Aorta (tissue), 5 donors: ENCODE measurements around the gene ATP5PD. TPM values are rescaled to one million over a fixed set of nuclear protein-coding genes. Genes with fewer than 3 reads are reported as not detected.

Experiments used
- ATAC-seq: fragments of 200-7000 bp; cut with Tn5 transposase; one replicate; pipeline ENCODE4 v1.9.1; 2022; ENCODE audit warnings: moderate library complexity; ENCODE audit not compliant: low FRiP score
- DNase-seq, 2 donors: peaks; one replicate each; pipeline ENCODE4 v3.0.0-alpha.2; 2020
- H3K27ac ChIP-seq, 2 donors: one replicate each; pipeline ENCODE4 v1.5.1; 2013; ENCODE audit warnings: low read length in 2 of 2, mild to moderate bottlenecking in 2 of 2, moderate library complexity in 2 of 2, control low read depth in 1 of 2, inconsistent platforms in 1 of 2, low read depth in 1 of 2
- H3K27me3 ChIP-seq, 2 donors: one replicate each; pipeline ENCODE4 v1.6.1; 2013; ENCODE audit warnings: control low read depth in 1 of 2, low read length in 1 of 2, mild to moderate bottlenecking in 1 of 2, moderate library complexity in 1 of 2; ENCODE audit not compliant: insufficient read depth in 2 of 2, control insufficient read depth in 1 of 2
- H3K36me3 ChIP-seq, 2 donors: one replicate each; pipeline ENCODE4 v1.6.1; 2013; ENCODE audit warnings: control low read depth in 1 of 2, low read length in 1 of 2, mild to moderate bottlenecking in 1 of 2; ENCODE audit not compliant: insufficient read depth in 2 of 2, control insufficient read depth in 1 of 2
- H3K4me1 ChIP-seq, 2 donors: one replicate each; pipeline ENCODE4 v1.6.1; 2013; ENCODE audit warnings: low read length in 2 of 2, control low read depth in 1 of 2, mild to moderate bottlenecking in 1 of 2, moderate library complexity in 1 of 2; ENCODE audit not compliant: insufficient read depth in 2 of 2, control insufficient read depth in 1 of 2
- H3K4me3 ChIP-seq, 2 donors: one replicate each; pipeline ENCODE4 v1.5.1; 2013; ENCODE audit warnings: low read length in 2 of 2, control low read depth in 1 of 2, mild to moderate bottlenecking in 1 of 2
- H3K9me3 ChIP-seq: one replicate; pipeline ENCODE4 v1.6.1; 2013; ENCODE audit warnings: mild to moderate bottlenecking, low read length; ENCODE audit not compliant: control insufficient read depth
- WGBS, 2 donors: extraction: QIAGEN DNeasy Blood & Tissue Kit; methylation state at CpG; one replicate each; pipeline ENCODE4 v1.1.7; 2013; 5-methylcytosine and 5-hydroxymethylcytosine counted together
- intact Hi-C, 2 donors: fragments of 100-400 bp; cut with DNase I; formaldehyde crosslinking; loops; one replicate each; pipeline versions ENCODE4 v1.14.2 to v1.15.0; 2022
- polyA plus RNA-seq, 2 donors: library from polyadenylated mRNA; stranded (reverse); fragments of 200-250 nt; gene quantifications; one replicate each; pipeline ENCODE4 v1.2.3, GENCODE V29; 2013
- total RNA-seq, 2 donors: library from RNA; stranded (reverse); fragmentation: NEBNext Ultra II Directional; extraction: Animal tissue kit (Norgen Biotek cat#: 25700); gene quantifications; one replicate each; pipeline ENCODE4 v1.2.1, GENCODE V29; 2021
- donor health status: healthy with polysubstance abuse.
- donor health status: Bipolar disorder and iron deficiency.
- donor health status: DM: no; HTN: no; CAD: no.
- donor health status: DM: no; HTN: no; CAD: no.
- donor health status: DM: yes; HTN: yes; CAD: no.

Gene ATP5PD
- total and polyA plus RNA-seq, 4 donors, result 136 to 520 (median 249) TPM

DNA sequence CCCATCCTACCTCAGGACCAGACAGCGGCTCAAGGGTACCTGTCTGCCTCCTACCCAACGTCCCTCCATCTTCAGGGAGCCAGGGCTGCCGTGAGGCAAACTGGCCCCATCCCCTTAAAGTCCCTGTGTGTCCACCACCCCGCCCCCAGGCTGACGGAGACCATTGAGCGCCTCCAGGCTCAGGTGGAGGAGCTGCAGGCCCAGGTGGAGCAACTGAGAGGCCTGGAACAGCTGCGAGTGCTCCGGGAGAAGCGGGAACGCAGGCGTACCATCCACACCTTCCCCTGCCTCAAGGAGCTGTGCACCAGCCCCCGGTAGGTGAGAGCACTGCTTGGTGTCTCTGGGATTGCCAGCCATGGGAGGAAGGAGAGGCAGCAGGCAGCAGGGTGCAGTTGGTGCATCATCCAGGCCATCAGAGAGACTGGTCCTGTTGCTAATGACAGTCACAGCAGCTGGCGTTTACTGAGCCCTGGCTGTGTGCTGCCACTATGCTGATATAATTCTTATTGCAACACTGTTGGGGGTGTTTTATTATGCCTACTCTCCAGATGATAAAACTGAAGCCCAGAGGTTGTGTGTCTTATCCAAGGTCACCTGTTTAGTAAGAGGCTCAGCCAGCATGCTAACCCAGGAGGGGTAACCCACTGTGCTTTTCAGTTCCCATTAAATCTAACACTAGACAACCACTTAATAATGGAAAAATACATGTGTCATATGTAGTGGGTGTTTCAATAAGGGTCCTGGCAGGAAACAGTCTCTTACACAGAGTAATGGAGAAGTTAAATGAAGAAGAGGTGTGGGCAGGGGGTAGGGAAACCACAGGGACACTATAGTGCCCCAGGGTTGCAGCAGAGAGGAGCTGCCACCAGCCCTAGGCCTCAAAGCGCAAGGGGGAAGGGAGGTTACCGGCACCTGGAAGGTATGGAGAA, 44.6 kb downstream of the ATP5PD start:
- H3K9me3 ChIP-seq, result no peaks in the 10 kb centered on the region
- no peaks in the 10 kb centered on the region for H3K4me1 ChIP-seq
- H3K4me3 ChIP-seq, result no peak overlapping the region
- DNase-seq (no peak), ATAC-seq (no peak)
- intact Hi-C loops, result no loop called here
- H3K36me3 ChIP-seq, result peaks cover 0 to 4% of the 10 kb centered on the region in 2 donors
- no peaks in the 10 kb centered on the region for H3K27me3 ChIP-seq
- H3K27ac ChIP-seq, result no peak overlapping the region
- 92 to 93% methylated on average over 15 of the region's 15 CpGs for WGBS, 2 donors

DNA sequence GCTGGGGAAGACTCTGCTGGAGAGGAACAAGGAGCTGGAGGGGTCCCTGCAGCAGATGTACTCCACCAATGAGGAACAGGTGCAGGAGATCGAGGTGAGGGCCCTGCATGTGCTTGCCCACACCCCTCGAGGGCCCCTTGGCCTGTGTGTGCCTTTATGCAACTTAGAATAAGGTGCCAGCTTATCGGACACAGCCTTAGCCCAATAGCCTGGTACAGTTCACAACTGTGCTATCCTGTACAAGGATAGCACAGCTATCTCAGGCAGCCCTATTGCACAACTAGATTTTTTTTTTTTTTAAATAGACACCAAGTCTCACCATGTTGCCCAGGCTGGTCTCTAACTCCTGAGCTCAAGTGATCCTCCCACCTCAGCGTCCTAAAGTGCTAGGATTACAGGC, 47.2 kb downstream of the ATP5PD start:
- 90 to 92% methylated on average over 4 of the region's 4 CpGs for WGBS, 2 donors
- intact Hi-C loops, result no loop called here
- no peak for ATAC-seq

DNA sequence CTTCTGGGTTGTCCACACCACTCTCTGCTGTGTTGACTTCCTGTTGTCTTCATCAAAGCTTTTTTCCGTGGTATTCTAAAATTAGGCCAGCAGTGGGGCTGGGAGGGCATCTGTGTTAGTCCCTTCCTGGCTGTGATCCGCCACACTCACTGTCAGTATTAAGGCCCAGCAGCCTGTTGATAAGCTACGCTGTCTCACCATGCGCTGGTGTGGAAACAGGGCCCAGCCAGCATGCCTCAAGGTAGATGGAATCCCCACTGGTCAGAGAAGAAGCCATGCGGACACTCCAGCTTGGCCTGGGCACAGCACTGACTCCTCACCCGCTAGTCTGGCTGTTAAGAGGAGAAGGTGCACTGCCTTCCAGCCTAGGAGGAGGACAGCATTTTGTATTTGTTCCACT, 48.0 kb downstream of the ATP5PD start:
- intact Hi-C loops, result no loop called here
- no peaks in the 10 kb centered on the region for H3K4me1 ChIP-seq

More for the DNA sequence above, 47.2 kb downstream of the ATP5PD start:
- Histone ChIP-seq H3K4me3 (no peak overlapping the region), H3K27ac (no peak overlapping the region), H3K27me3 (no peaks in the 10 kb centered on the region), H3K9me3 (no peaks in the 10 kb centered on the region), H3K4me1 (no peaks in the 10 kb centered on the region), H3K36me3 (peaks cover 0 to 4% of the 10 kb centered on the region in 2 donors)
- no peak for DNase-seq

DNA sequence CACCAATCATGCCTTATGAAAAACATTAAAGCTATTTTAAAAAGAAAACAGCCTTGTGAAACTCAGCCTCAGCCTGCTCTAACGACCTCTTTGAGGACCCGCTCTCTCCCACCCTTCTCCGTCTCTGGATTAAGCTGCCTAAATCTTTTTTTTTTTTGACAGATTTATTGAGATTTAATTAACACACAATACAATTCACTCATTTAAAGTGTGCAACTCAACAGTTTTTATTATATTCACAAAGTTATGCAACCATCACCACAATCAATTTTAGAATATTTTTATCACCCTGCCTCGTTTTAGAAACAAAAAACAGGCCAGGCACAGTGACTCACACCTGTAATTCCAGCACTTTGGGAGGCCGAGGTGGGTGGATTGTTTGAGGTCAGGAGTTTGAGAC, 50.9 kb downstream of the ATP5PD start:
- WGBS, 2 donors, result 82 to 87% methylated on average over 5 of the region's 5 CpGs
- Histone ChIP-seq H3K27me3 (no peaks in the 10 kb centered on the region), H3K36me3 (peaks cover 0 to 2% of the 10 kb centered on the region in 2 donors), H3K4me1 (no peaks in the 10 kb centered on the region), H3K9me3 (no peaks in the 10 kb centered on the region), H3K4me3 (no peak overlapping the region), H3K27ac (no peak overlapping the region)
- intact Hi-C loops, result no loop called here
- ATAC-seq (no peak), DNase-seq (no peak)

More for the DNA sequence above, 48.0 kb downstream of the ATP5PD start:
- H3K27ac ChIP-seq, result no peak overlapping the region
- ATAC-seq (no peak), DNase-seq (no peak)
- H3K36me3 ChIP-seq, result peaks cover 0 to 4% of the 10 kb centered on the region in 2 donors
- H3K4me3 ChIP-seq, result no peak overlapping the region
- 85 to 91% methylated on average over 6 of the region's 6 CpGs for WGBS, 2 donors
- H3K9me3 ChIP-seq, result no peaks in the 10 kb centered on the region
- no peaks in the 10 kb centered on the region for H3K27me3 ChIP-seq

DNA sequence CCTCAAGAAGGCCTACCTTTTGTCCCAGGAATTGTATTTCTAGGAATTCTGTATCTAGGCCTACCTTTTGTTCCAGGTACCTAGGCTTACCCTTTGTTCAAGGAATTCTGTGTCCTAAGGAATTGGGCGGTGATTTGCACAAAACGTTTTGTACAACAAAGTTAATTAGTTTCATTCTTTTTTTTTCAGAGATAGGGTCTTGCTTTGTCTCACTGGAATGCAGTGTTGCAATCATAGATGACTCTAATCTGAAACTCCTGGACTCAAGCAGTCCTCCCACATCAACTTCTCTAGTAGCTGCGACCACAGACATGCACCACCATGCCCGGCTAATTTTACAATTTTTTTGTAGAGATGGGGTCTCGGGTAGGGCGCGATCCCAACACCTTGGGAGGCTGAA, 52.3 kb downstream of the ATP5PD start:
- DNase-seq, result no peak
- no peaks in the 10 kb centered on the region for H3K27me3 ChIP-seq
- 90 to 93% methylated on average over 7 of the region's 7 CpGs for WGBS, 2 donors
- H3K36me3 ChIP-seq, result peaks cover 0 to under 1% of the 10 kb centered on the region in 2 donors
- no peak overlapping the region for H3K4me3 ChIP-seq
- no peaks in the 10 kb centered on the region for H3K4me1 ChIP-seq
- H3K27ac ChIP-seq, result no peak overlapping the region
- H3K9me3 ChIP-seq, result no peaks in the 10 kb centered on the region
- intact Hi-C loops, result no loop called here
- no peak for ATAC-seq

DNA sequence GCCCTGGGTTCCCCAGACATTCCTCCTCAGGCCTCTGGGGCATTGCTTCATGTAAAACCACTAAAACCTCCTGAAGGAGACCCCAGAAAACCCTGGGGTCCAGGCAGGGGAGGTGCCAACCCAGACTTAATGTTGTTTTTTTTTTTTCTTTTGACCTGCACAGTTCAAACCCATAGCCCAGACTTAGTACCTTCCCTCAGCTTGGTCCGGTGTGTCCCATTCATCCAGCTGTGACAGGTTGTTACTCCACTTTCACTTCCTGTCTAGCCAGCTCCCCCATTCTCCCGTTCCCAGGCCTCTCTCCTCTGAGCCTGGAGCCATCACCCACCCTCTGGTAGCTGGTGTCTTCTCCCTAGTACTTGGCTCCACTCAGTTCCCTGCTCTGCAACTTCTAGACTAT, 54.5 kb downstream of the ATP5PD start:
- intact Hi-C loops, result no loop called here
- Histone ChIP-seq H3K27me3 (no peaks in the 10 kb centered on the region), H3K4me1 (no peaks in the 10 kb centered on the region), H3K27ac (no peak overlapping the region), H3K9me3 (no peaks in the 10 kb centered on the region), H3K4me3 (no peak overlapping the region), H3K36me3 (no peaks in the 10 kb centered on the region)
- no peak for DNase-seq
- 80 to 85% methylated on average over 2 of the region's 2 CpGs for WGBS, 2 donors
- no peak for ATAC-seq

DNA sequence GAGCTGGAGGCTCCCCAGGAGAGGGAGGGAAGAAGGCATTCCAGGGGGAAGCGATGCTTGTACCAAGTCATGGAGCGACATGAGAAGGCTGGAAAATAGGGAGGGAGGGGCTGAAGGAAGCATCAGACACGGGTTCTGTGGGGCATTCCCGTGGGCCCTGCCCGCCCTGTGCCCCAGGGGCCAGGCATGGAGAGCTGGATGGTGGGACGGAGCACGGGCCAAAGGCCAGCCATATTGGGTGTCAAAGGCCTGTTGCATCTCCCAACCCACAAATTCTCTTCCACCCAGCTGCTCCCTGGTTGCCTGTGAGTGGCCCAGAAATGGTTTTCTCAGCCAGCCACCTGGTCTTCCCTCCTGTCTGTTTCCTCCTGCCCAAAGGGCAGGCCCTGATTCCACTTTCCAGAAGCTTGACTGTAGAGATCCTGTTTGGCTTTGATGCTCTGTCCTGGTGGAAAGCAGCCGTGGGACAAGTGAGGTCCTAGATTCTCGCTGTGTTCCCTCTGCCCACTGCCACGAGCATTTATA, 56.1 kb downstream of the ATP5PD start:
- H3K36me3 ChIP-seq, result no peaks in the 10 kb centered on the region
- ATAC-seq, result no peak
- no peak overlapping the region for H3K4me3 ChIP-seq
- no peaks in the 10 kb centered on the region for H3K27me3 ChIP-seq
- no peak for DNase-seq
- H3K9me3 ChIP-seq, result no peaks in the 10 kb centered on the region
- no peaks in the 10 kb centered on the region for H3K4me1 ChIP-seq
- WGBS, 2 donors, result 93 to 94% methylated on average over 10 of the region's 10 CpGs
- intact Hi-C loops, result no loop called here
- no peak overlapping the region for H3K27ac ChIP-seq
